ENCODE measurements around the gene IL1RAPL2. TPM values are rescaled to one million over a fixed set of nuclear protein-coding genes. Genes with fewer than 3 reads are reported as not detected.

Gene IL1RAPL2
- total RNA-seq, 1 experiment from 2014 or later, result not detected

GRCh38 chrX:104789784-104790183 lies 223.8 kb downstream of the IL1RAPL2 start:
- DNase-seq (ENCODE audit: low read depth, low spot score) (no peak), ATAC-seq (no peak)
- in situ Hi-C loops (cut with HindIII; ENCODE audit: low pct_unique_long_range_greater_than_20kb, low sequenced_read_pairs), result no loop called here
- H3K4me3 ChIP-seq (ENCODE audit: low read depth in 2 of 2, low read length in 2 of 2), result no peak overlapping the region
- ChIA-PET CTCF (no interaction called here), POLR2A (no interaction called here)
- H3K4me1 ChIP-seq (ENCODE audit: control insufficient read depth, insufficient read depth, low read length), result no peaks in the 10 kb centered on the region
- TF ChIP-seq REST (IDR thresholded peaks at IDR 0.05; ENCODE audit: insufficient read depth in 1 of 2, low read depth in 2 of 2, low read length in 1 of 2) (no peak), SIN3A (IDR thresholded peaks at IDR 0.05; ENCODE audit: borderline replicate concordance, insufficient read depth, low read depth, low read length) (no peak), TCF7L2 (IDR thresholded peaks at IDR 0.05; ENCODE audit: low read depth, low read length) (no peak), POLR2AphosphoS5 (IDR thresholded peaks at IDR 0.05; ENCODE audit: low read depth, low read length) (no peak)
- TF ChIP-seq, protein P1, sequence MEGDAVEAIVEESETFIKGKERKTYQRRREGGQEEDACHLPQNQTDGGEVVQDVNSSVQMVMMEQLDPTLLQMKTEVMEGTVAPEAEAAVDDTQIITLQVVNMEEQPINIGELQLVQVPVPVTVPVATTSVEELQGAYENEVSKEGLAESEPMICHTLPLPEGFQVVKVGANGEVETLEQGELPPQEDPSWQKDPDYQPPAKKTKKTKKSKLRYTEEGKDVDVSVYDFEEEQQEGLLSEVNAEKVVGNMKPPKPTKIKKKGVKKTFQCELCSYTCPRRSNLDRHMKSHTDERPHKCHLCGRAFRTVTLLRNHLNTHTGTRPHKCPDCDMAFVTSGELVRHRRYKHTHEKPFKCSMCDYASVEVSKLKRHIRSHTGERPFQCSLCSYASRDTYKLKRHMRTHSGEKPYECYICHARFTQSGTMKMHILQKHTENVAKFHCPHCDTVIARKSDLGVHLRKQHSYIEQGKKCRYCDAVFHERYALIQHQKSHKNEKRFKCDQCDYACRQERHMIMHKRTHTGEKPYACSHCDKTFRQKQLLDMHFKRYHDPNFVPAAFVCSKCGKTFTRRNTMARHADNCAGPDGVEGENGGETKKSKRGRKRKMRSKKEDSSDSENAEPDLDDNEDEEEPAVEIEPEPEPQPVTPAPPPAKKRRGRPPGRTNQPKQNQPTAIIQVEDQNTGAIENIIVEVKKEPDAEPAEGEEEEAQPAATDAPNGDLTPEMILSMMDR (IDR thresholded peaks at IDR 0.05), result no peak
- H3K9me3 ChIP-seq (ENCODE audit: control insufficient read depth, insufficient read depth, low read depth, low read length), result no peaks in the 10 kb centered on the region
- no peak overlapping the region for H3K27ac ChIP-seq (ENCODE audit: low read length)
- intact Hi-C loops (cut with micrococcal nuclease; ENCODE audit: unreplicated experiment), result no loop called here
- BruUV-seq (replicated peaks), result no TSS peak
- no peaks in the 10 kb centered on the region for H3K27me3 ChIP-seq (ENCODE audit: control insufficient read depth, insufficient read depth, low read length)
- H3K36me3 ChIP-seq (ENCODE audit: control insufficient read depth, insufficient read depth, low read length), result no peaks in the 10 kb centered on the region

- TF ChIP-seq, protein P1 (IDR thresholded peaks at IDR 0.05), result no peak
- TF ChIP-seq SIN3A (IDR thresholded peaks at IDR 0.05; ENCODE audit: borderline replicate concordance, insufficient read depth, low read depth, low read length), result no peak
- TF ChIP-seq POLR2AphosphoS5 (IDR thresholded peaks at IDR 0.05; ENCODE audit: low read depth, low read length), result no peak
- TF ChIP-seq TCF7L2 (IDR thresholded peaks at IDR 0.05; ENCODE audit: low read depth, low read length), result no peak
- TF ChIP-seq REST (IDR thresholded peaks at IDR 0.05; ENCODE audit: insufficient read depth in 1 of 2, low read depth in 2 of 2, low read length in 1 of 2), result no peak
- H3K9me3 ChIP-seq (ENCODE audit: control insufficient read depth, insufficient read depth, low read depth, low read length), result no peaks in the 10 kb centered on the region
- no TSS peak for BruUV-seq (replicated peaks)
- no peaks in the 10 kb centered on the region for H3K27me3 ChIP-seq (ENCODE audit: control insufficient read depth, insufficient read depth, low read length)
- ATAC-seq (no peak), DNase-seq (ENCODE audit: low read depth, low spot score) (no peak)
- no peaks in the 10 kb centered on the region for H3K4me1 ChIP-seq (ENCODE audit: control insufficient read depth, insufficient read depth, low read length)
- in situ Hi-C loops (cut with HindIII; ENCODE audit: low pct_unique_long_range_greater_than_20kb, low sequenced_read_pairs) (no loop called here), intact Hi-C loops (cut with micrococcal nuclease; ENCODE audit: unreplicated experiment) (no loop called here)
- ChIA-PET CTCF (interaction anchor here (0.6 kb wide), 1 partner anchor 53 kb away, joined by 6 read pairs; no protein-coding TSS in a partner anchor), POLR2A (no interaction called here)
- no peak overlapping the region for H3K4me3 ChIP-seq (ENCODE audit: low read depth in 2 of 2, low read length in 2 of 2)
- H3K27ac ChIP-seq (ENCODE audit: low read length), result no peak overlapping the region
- no peaks in the 10 kb centered on the region for H3K36me3 ChIP-seq (ENCODE audit: control insufficient read depth, insufficient read depth, low read length)
These were observed 229.8 kb downstream of the IL1RAPL2 start for GRCh38 chrX:104795804-104796203.
